H1 (cell line): Measurements from ENCODE around the gene BEAN1. TPM values are rescaled to one million over a fixed set of nuclear protein-coding genes. Genes with fewer than 3 reads are reported as not detected.

Source experiments
- CBX5 ChIP-seq: fragments of 300-800, 300-1000 bp; sonication (generic); IDR thresholded peaks from 2 replicates; pipeline ENCODE4 v1.7.1; 2016; ENCODE audit warnings: antibody characterized with exemption, low read length, low read depth
- CHD7 ChIP-seq: fragments of 300-600 bp; sonication (generic); IDR thresholded peaks from 2 replicates; pipeline ENCODE4 v1.7.1; 2012; ENCODE audit warnings: low read length, moderate library complexity, mild to moderate bottlenecking, inconsistent platforms; ENCODE audit not compliant: insufficient replicate concordance
- E2F6 ChIP-seq: IDR thresholded peaks from 2 replicates; pipeline ENCODE4 v1.6.1; 2012; ENCODE audit warnings: inconsistent platforms
- EZH2 ChIP-seq: fragments of 200-600 bp; sonication (generic); IDR thresholded peaks from 2 replicates; pipeline ENCODE4 v1.7.1; 2012; ENCODE audit warnings: low read depth, mild to moderate bottlenecking, moderate library complexity, low read length, inconsistent platforms; ENCODE audit not compliant: severe bottlenecking
- RXRA ChIP-seq: IDR thresholded peaks from 2 replicates; pipeline ENCODE4 v1.6.1; 2011; ENCODE audit warnings: low read depth, mild to moderate bottlenecking, low read length, moderate library complexity; ENCODE audit not compliant: insufficient read depth
- SIRT6 ChIP-seq: IDR thresholded peaks from one replicate; pipeline ENCODE4 v1.7.1; 2012; ENCODE audit warnings: low read length, inconsistent platforms
- TBP ChIP-seq: IDR thresholded peaks from 2 replicates; pipeline ENCODE4 v1.6.1; 2011; ENCODE audit warnings: low read depth, low read length, improper control_type of control experiment
- polyA plus RNA-seq, 7 experiments: library from polyadenylated mRNA; depleted of rRNA in 3 of 7; stranded (reverse) in 5 of 7; unstranded in 2 of 7; fragments of >200 nt in 5 of 7; fragments of 200-250 nt in 2 of 7; gene quantifications; 1 replicate in 5 of 7; 2 replicates in 1 of 7; 4 replicates in 1 of 7; pipeline versions ENCODE4 v1.2.1 to v1.2.3, GENCODE V29; 2011 to 2013; ENCODE audit warnings: missing spikeins in 2 of 7, mixed read lengths in 2 of 7
- total RNA-seq: library from RNA; stranded (reverse); fragmentation: NEBNext Ultra II Directional; extraction: Animal tissue kit (Norgen Biotek cat#: 25700); gene quantifications from 2 replicates; pipeline ENCODE4 v1.2.1, GENCODE V29; 2021

The BEAN1 gene
- total and polyA plus RNA-seq, 2 of the 8 experiments (the other 6 are each of a cell fraction or from before 2014, with no cell fraction given), result 0.08 TPM; not detected in 1

- no peak for TF ChIP-seq RXRA
- TF ChIP-seq CBX5, result no peak
- no peak for TF ChIP-seq EZH2
- TF ChIP-seq CHD7, result no peak
- TF ChIP-seq E2F6, result no peak; the same call in 1 of the 2 replicates
- TF ChIP-seq TBP, result 0 out of 2 replicates have a peak, but pooled peaks have one; percentile 35
- no peak for TF ChIP-seq SIRT6
- TF ChIP-seq, all 59 proteins: peak for 10
Measured at GRCh38 chr16:66406534-66407221, 20.4 kb upstream of the BEAN1 start (continued).
